GM10266 (cell line): ENCODE measurements around the gene DTNBP1.
A peak's percentile ranks its signal among the peaks of the same experiment; 100 is the strongest.
"Not testable (repeated sequence)": the region's sequence is repeated elsewhere in the genome, so short reads cannot be mapped to it uniquely, and the experiment has no call there.

Experiments
- DNase-seq: peaks from one replicate; pipeline ENCODE4 v3.0.0; 2012; ENCODE audit errors: extremely low spot score
- TF ChIP-seq, protein P1 (sequence below): IDR thresholded peaks from 2 replicates; pipeline ENCODE4 v1.5.1; 2012; ENCODE audit warnings: mild to moderate bottlenecking, low read depth; ENCODE audit not compliant: control insufficient read depth, insufficient read depth; ENCODE audit errors: missing control alignments

The DTNBP1 gene

DNA sequence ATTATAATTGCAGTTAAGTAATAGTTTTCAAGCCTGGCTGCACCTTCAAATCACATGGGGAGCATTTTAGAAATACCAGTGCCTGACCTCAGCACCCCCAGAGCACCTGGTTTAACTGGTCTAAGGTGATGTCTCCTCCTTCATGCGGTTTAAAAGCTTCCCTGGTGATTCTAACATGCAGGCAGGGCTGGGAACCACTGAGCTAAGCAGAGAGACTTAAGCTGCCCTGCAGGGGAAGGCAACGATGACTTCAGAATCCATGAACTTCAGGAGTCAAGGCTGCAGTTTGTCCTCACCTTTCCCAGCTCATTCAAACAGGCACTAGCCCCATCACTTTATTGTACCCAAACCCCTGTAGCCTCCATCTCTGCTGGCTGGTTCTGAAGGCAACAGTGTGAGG, 6.1 kb upstream of the DTNBP1 start:
- TF ChIP-seq, protein P1, sequence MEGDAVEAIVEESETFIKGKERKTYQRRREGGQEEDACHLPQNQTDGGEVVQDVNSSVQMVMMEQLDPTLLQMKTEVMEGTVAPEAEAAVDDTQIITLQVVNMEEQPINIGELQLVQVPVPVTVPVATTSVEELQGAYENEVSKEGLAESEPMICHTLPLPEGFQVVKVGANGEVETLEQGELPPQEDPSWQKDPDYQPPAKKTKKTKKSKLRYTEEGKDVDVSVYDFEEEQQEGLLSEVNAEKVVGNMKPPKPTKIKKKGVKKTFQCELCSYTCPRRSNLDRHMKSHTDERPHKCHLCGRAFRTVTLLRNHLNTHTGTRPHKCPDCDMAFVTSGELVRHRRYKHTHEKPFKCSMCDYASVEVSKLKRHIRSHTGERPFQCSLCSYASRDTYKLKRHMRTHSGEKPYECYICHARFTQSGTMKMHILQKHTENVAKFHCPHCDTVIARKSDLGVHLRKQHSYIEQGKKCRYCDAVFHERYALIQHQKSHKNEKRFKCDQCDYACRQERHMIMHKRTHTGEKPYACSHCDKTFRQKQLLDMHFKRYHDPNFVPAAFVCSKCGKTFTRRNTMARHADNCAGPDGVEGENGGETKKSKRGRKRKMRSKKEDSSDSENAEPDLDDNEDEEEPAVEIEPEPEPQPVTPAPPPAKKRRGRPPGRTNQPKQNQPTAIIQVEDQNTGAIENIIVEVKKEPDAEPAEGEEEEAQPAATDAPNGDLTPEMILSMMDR: no peak
- no peak for DNase-seq

DNA sequence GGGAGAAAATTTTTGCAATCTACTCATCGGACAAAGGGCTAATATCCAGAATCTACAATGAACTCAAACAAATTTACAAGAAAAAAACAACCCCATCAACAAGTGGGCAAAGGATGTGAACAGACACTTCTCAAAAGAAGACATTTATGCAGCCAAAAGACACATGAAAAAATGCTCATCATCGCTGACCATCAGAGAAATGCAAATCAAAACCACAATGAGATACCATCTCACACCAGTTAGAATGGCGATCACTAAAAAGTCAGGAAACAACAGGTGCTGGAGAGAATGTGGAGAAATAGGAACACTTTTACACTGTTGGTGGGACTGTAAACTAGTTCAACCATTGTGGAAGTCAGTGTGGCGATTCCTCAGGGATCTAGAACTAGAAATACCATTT, 4.1 kb upstream of the DTNBP1 start:
- DNase-seq: not testable (repeated sequence)

DNA sequence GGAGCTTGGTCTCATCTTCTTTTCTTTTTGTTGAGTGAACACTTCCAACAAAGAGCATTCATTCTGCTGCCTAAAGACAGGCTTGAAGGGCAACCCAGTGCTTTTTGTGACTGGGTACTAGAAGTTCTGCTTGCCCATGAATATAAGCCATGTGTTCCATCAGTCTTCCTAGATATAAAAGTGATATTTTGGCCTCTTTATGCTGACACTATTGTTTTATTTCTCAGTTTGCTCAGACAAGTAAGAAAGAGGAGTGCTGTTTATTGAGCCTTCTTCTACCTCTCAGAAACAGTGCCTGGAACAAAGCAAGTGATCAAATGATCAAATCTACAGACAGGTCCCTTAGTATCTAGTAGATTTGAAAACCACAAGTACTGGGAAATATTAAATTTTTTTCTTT, 2.4 kb upstream of the DTNBP1 start:
- DNase-seq: no peak
- TF ChIP-seq, protein P1: no peak

DNA sequence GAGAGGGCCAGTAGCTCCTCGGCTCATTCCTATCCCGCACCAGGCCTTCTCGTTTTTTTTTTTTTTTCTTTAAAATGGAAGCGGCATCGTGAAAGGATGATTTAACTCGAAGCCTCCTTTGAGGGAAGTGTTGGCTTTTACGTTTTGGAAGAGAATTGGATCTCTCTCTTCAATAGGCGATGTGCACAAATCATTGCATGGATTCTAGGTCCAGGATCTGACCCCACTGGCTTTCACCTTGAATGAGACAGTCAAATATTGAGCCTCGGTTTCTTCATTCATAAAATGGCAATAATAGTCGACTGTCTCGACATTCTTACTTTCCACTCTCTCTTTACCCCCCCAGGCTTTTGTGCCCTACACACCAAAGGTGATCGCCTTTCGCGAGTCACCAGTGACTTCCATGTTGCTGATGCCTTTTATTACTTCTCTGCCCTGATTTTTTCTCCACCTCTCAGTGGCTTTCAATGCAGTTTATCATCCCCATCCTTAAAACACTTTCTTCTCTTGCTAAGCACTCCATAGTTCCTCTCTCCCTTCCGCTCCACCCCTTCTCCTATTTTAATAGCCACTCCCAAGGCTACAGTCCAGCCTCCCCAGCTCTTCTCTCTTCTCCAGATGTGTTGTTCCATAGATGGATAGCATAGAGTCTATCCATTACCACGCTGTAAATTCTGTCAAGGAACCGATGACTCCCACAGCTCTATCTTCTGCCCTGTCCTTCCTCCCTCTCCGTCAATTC, 473 bp upstream of the DTNBP1 start:
- TF ChIP-seq, protein P1: no peak
- DNase-seq: no peak

DNA sequence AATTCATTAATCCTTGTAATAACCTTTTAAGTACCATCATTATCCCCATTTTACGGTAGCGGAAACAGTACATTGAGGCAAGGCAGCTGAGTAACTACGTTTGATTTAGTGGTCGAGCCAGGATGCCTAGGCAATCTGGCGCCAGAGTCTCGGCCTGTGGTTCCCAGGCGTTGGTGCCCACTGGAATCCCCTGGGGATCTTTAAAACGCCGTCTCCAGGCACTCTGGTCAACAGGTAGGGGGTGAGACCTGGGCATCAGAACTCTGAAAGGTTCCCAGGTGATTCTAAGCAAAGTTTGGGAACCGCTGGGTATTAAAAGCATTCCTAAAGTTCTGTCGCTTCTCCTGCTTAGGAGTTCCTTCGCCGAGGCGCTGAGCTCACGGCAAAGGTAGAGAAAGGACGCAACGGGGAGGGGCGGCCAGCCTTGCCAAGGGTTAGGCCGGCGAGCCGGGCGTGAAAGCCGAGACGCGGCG, 939 bp downstream of the DTNBP1 start:
- DNase-seq: no peak
- TF ChIP-seq, protein P1: no peak

DNA sequence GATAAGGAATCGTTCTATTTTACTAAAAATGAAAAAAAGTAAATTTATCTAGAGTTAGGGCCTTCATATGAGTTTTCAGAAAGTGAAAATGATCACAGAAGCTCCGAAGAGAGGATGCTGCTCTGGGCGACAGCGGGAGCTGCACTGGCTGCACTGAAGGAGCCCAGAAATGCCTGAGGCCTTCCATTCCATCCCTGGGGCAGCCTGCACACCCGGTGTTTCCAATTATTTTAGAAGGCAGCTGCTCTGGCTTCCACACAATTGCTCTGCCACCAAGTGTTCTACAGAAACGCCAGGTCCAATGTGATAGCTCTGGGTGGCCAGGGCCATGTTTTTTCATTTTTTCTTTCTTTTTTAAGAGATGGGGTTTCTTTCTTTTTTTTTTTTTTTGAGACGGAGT, 3.6 kb downstream of the DTNBP1 start:
- DNase-seq: no peak
- TF ChIP-seq, protein P1: no peak

DNA sequence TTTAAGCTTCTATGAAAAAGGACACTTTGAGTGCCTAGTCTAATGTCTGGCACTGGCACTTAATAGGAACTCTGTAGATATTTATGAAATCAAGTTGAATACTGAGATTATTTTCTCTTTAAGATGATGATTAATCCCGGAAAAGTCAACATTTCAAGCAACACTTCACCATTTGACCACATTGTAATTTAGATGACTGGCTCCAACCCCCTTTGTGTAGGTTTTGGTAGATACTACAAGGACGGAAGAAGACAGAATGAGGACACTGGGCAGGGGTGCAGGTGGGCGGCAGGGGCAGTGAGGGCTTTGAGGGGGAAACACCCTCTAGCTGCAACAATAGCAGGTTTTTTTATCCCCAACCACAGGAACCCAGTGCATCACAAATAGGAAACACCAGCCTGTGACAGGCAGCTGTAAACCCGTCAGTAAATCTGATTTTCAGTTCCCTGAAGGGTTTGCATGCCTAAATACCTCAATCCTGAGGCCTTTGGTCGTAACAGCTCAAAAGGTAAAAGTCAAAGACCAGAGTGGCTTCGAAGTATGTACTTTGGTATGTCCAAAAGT, 4.6 kb downstream of the DTNBP1 start:
- peak; percentile 47 for DNase-seq
- TF ChIP-seq, protein P1: no peak
